GM15510 (cell line): ENCODE data around the gene AMD1.

Experiments used
- POLR2A ChIP-seq: IDR thresholded peaks from 3 replicates; pipeline ENCODE4 v1.6.1; 2011; ENCODE audit warnings: borderline replicate concordance; ENCODE audit not compliant: insufficient read length; ENCODE audit errors: extremely low read depth

The AMD1 gene

GRCh38 chr6:110873981-110874879 is at the start of gene AMD1:
AMD1 (plus strand) TSS chr6:110874785; CDS start chr6:110875106, 321 bp downstream.
- peak; percentile 99 for TF ChIP-seq POLR2A

GRCh38 chr6:110826236-110827129 is 48.1 kb upstream of the AMD1 start:
- TF ChIP-seq POLR2A, result no peak

GRCh38 chr6:110828396-110828795 is 46.2 kb upstream of the AMD1 start:
- TF ChIP-seq POLR2A, result no peak

GRCh38 chr6:110831405-110831804 is 43.2 kb upstream of the AMD1 start:
- TF ChIP-seq POLR2A, result no peak

GRCh38 chr6:110833831-110834230 is 40.8 kb upstream of the AMD1 start:
- no peak for TF ChIP-seq POLR2A

GRCh38 chr6:110841266-110841665 is 33.3 kb upstream of the AMD1 start:
- no peak for TF ChIP-seq POLR2A

- TF ChIP-seq POLR2A, result no peak
Observed at GRCh38 chr6:110849781-110850180, 24.8 kb upstream of the AMD1 start.

- TF ChIP-seq POLR2A, result no peak
Observed at GRCh38 chr6:110852773-110853172, 21.8 kb upstream of the AMD1 start.

GRCh38 chr6:110853754-110854477 is 20.7 kb upstream of the AMD1 start:
- no peak for TF ChIP-seq POLR2A

GRCh38 chr6:110856296-110856695 is 18.3 kb upstream of the AMD1 start:
- TF ChIP-seq POLR2A, result no peak

- TF ChIP-seq POLR2A, result no peak
Observed at GRCh38 chr6:110858016-110858415, 16.6 kb upstream of the AMD1 start.

- TF ChIP-seq POLR2A, result no peak
Observed at GRCh38 chr6:110858562-110859214, 15.9 kb upstream of the AMD1 start.

GRCh38 chr6:110859335-110859792 is 15.2 kb upstream of the AMD1 start:
- TF ChIP-seq POLR2A, result no peak

GRCh38 chr6:110864824-110865223 is 9.8 kb upstream of the AMD1 start:
- no peak for TF ChIP-seq POLR2A

- peak; percentile 47 for TF ChIP-seq POLR2A
Observed at GRCh38 chr6:110874880-110875547, 429 bp downstream of the AMD1 start.
